DMS 273 (cell line): Measurements from ENCODE around the gene SEMA6A.

Experiments
- DNase-seq: peaks from one replicate; lab custom pipeline; 2025; ENCODE audit not compliant: unreplicated experiment; lab: John Stamatoyannopoulos, UW

The SEMA6A gene

DNA sequence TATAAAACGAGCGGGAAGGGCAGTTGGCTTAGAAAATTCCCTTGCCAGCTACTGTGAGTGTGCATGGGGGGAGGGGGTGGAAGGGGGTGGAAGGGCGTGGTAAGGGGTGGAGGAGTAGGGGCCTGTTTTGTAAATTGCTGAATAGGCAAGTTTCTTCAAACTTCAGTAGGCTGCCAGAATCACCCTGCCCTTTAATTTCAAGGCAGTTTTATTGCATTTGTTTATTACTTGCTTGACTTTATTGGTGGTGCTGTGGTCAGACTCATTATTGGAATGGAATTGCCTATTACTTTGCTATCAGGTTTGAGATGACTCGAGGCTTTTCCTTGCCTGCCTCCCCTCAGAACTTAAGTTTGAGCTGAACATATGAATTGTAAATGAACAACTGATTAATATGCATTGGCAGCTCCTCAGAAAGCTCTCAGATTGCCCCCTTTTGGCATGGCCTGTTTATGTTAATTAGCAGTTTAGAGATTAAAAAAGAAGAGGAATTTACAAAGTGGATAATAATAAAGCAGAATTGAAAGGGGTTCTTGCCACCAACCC is 76.0 kb downstream of the SEMA6A start:
- DNase-seq = peak; percentile 25

DNA sequence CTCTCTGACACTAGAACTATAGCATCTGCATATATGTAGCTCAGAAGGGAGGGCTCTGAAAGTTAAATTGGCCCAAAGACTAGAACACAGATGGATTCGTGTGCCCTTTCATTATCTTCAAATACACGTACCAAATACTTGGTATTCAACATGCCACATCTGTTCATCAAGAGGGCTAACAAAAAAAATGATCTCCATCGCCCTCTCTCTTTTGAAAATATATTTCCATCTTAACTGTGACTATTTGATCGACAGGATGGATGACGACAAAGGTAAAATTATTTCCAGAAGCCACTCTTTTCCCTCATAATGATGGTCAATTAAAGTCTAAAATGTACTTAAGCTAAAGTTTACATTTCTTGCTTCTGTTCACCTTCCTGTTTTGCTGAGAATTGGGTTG is 77.0 kb downstream of the SEMA6A start:
- DNase-seq = peak; percentile 53

DNA sequence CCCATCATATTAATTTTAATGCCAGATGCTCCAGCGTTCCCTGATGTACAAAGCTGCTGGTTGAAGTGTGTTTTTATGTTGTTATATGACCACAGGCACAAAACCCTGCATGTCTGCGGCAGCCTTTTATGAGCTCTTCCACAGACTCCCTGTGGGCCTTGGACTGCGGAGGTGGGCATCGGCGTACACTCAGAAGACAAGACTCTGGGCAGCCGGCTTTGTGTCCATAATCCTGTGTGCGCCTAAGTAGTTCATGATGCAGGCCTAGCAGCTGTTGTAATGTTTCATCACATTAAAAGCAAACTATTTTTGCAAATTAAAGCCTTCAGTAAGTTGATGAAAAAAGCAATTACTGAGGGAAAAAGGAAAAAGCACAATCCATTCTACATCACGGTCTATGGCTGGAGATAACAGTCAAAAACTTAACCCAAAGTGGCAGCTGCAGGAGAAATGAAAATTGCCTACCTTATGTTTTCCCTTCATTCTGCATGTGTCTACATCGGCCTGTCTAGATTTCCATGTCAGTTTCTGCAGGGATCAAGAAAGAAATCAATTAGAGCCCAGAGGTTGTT is 78.8 kb downstream of the SEMA6A start:
- DNase-seq = no peak

DNA sequence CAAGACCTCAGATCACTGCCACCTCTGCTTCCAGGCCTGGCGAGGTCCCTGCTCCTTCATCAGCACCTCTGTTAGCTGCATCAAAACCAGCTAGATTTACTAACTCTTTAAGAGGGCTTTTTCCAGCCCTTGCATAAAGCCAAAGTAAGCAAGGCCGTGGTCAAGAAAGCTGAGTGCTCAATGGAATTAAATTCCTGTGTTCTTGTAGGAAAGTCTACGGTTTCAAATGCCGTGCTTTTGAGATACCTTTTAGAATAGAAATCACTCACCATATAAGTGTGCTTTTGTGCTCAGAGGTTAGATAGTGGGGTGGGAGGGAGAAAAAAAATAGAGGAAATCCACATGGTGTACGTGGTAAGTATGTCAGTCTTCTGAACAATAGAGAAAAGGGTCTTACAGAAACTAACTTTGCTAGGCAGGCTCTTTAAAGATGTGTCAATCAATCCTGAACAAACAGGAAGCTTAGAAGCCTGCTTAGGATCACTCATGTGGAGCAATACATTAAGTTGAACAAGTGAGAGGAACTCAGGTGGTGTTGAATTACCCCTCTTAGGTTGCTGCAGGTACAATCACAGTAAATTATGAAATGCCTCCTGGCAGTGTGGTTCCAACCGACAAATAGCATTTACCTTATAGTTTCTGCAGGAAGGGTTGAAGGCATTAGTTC is 79.7 kb downstream of the SEMA6A start:
- DNase-seq = no peak

DNA sequence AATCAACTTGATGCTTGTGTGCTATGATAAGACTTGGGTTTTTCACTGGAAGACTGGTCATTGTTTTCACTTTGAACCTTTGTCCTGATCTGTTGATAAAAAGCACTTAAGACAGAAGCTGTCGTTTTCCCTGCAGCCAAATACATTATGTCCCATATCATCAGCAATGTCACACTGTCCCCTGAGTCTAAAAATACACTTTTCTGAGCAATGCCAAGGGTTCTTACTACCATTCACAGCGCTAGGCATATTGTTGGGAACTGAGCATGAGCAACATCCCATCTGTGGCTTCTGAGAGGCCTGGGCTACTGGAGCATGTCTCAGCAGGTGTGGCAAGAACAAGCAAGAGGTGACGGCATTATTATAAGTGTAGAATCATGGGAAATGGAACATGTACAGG is 81.8 kb downstream of the SEMA6A start:
- DNase-seq = no peak

DNA sequence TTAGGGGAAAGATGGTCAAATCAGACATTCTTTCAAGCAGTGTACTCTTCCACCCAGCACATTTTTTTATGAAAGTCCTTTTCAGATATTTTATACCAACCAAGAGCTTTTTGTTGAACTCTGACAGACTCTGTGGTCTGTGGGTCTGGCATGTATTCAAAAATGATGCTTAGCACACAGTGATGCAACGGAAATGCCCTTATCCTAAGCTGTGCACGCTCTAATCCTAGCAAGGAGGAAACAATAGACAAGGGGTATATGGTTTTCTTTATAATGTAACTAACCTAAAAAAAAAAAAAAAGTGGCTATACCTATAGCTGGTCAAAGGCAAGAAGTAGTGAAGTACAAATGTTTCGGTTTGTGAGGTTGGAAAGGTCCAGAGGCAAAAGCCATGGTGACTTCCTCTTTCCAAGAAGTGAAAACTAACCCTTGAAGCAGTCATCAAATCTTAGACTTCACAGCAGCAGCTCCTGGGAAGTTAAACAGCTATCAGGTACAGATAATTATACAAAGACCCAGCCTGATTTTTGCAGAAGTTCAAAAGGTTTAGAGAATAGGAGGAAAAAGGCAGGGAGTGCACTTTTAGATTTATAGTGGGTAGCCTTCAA is 82.5 kb downstream of the SEMA6A start:
- DNase-seq = no peak

DNA sequence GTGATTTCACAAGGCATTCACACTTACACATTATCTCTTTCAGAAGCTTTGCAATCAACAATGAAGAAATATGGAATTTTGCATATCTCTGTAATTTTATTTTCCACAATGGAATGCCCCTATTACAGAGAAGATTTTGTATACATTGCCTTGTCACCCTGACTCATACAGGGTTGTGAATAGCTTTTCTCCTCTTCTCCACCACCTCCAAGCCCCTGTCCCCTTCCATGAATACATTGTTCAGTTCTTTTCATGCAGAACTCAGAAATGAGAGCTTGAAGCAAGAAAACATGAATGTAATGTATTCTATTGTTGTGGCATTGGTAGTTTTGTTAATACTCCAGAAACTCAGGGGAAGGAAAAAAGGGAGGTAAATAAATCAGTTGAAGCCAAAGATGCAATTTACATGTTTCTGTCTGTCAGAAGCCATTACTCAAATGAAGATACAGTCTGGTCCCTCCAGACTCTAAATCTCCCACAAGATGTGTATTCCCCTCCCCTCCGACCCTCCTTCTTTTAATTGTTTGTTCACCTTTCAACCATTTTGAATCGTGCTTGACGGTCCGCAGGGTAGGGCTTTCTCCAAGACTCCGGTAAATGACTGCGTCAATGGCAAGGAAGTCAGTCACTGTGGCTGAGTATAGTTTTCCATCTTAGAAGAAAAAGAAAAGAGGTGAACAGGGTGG is 86.1 kb downstream of the SEMA6A start:
- no peak for DNase-seq

DNA sequence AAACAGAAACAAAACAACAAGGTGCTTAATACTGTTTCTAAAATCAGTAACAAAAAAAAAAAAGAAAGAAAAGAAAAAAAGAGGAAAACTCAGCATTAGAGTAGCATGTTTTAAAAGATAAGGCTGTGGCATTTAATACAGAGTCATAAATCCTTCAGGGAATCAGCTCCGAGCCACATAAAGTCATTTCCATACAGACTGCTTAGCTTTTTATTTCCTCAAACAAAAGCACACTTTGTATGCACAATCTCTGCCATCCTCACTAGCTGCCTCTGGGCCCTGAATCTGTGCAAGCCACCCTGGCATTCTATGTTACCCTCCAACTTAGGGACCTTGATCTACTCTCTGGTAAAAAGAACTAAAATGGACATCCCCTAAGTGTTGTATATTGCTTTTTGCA is 87.6 kb downstream of the SEMA6A start:
- DNase-seq = no peak

DNA sequence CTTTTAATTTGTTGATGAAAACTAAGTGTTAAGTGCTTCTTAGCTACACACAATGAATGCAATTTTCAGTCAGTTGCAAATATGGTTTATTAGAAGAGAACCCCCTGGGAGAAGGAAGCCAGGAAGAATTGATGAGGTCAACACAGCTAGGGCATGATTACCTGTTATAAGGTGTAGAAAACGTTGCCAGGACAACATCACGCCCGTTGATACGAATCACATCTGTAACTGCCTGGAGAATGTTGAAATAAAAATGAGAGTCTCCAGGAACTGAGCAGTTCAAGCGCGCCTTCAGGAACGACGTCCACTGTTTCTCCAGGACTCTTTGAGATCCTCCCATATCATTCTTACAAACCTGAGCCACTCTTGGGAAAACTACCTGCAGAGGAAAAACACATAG is 88.0 kb downstream of the SEMA6A start:
- no peak for DNase-seq

DNA sequence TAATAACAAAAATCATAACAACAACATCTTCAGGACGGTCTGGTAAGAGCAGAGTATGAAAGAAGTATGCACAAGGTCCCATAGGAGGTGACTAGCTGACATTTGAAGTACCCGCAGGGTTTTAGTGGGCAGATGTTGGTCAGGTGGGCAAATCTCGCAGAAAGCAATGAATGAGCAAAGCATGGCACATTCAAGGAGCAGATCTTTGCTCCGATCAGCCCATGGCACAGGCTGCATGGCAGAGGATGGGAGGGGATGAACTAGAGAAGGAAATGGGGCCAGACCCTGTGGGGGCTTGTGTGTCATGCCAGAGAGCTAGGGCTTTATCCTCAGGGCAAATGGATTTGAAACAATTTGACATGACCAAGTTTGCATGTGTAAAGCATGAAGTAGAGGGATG is 90.0 kb downstream of the SEMA6A start:
- no peak for DNase-seq

DNA sequence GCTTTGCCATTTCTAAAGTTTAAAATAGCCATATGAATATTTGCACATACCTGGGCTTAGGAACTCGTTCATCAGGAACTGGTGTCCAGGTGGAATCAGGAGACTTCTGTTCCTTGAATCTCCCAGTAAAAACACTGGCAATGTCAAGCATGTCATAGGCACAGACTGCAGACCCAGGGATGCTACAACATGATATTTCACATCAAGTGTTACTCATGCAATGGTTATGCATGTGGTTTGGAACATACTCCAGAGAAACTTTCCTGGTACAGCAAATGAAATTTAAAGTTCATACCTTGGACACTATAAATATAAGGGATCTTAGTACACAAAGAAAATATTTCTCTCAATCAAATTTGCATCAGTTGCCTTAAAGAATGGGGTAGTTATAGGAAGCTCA is 92.2 kb downstream of the SEMA6A start:
- DNase-seq = no peak

DNA sequence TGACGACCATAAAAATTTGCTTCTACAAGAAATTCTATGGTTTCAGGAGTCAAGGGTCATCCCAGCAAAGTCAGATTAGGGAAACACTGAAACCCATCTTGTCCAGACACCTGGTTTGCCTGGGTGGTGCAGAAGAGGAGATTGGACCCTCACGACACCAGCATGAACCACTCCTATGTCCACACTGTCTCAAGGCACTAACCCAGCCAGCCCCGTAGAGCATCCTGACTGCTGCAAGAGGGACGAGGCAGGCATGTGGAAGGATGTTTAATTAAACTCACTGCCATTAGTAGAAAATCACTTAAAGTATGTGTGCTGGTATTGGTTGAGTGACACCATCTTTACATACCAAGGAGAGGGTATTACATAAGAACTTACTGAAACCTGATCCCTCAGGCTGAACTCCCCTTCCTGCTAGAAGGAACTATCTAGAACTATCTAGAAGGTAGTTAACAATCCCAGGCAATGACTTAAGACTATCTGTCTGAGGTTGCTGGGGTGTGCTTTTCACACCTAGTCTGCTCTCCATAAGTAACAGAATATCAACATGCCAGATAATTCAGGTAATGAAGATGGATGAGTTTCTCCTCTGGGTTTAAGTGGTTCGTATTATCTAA is 93.6 kb downstream of the SEMA6A start:
- no peak for DNase-seq

DNA sequence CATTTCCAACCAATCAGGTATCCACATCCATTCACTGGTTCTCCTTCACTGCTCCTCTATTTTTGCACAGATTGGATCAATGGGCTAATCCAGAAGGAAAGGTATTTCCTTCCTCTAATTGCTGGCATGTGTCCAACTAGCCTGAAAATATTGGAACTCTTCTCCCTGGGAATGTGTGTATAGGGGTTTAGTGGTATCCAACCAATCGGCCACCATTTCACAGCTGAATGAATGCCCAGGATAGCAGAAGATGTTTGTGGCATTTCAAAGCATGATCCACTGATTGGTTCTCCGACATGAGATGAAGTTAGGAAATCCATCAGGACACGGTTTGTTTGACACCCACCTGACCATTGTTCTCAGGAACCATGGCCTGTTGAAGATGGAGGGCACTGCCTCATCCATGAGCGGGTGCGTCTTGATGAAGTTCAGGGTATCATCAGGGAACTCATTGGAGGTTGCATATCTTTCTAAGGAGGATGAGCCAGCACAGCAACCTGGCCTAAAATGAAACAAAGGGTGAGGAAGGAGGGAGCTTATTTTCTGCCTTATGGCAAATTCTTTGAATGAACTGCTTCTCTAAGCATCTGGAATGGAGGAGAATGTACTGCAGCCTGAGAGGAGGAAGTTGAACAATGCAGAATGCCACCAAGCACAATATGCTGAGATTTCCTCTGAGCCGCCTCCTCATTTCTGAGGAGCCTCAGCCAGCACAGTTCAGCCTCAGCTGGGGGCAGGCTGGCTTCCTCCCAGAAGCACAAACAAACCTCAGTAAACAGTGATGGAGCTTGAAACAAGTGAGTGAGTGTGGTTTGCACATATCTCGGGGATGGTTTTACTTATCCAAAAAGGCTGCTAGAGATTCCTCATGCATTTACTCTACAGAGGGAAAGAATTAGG is 94.6 kb downstream of the SEMA6A start:
- DNase-seq = no peak

DNA sequence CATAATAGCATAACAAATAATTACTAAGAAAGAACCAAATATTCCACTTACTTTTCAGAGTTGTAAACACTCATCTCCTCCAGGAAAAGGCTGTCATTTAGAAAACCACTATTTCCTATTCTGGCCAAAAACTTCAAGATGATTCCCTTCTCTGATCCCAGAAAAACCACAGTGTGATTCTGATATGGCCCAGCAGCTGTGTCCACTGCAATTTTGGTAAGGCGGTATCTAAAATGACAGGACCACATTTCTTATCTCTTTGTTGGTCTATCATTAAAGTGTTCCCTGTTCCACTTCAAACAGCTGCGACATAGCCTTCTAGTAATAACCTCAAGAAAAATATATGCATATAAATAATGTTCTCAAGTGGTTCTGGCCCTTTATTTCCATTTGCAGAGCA is 96.1 kb downstream of the SEMA6A start:
- no peak for DNase-seq

DNA sequence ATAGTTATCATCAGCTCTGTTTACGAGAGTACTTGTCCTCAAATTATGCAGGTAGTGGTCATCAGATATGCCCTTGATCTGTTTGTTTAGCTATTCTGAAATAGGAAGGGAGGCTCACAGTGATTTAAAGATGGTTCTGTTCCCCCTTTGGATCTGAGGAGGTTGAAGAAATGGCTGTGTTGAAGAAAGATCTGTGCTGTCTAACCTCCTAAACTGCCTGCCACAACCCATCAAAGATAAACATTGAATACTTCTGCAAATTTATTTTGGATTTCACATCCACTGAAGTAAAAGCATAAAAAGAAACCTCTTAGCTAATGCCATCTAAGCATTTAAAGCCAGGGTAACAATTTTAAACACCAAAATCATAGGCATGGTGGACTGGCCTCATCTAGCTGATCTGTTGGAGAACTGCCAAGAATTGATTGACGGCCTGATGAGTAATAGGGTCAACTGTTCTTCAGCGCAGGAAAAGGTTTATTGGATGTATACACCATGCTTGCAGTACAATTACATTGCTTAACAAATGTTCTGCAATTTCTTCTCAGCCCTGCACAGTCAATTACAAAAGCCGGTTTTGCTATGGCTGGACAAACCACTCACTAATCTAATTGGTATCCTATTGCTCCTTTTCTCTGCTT is 97.6 kb downstream of the SEMA6A start:
- DNase-seq = no peak

DNA sequence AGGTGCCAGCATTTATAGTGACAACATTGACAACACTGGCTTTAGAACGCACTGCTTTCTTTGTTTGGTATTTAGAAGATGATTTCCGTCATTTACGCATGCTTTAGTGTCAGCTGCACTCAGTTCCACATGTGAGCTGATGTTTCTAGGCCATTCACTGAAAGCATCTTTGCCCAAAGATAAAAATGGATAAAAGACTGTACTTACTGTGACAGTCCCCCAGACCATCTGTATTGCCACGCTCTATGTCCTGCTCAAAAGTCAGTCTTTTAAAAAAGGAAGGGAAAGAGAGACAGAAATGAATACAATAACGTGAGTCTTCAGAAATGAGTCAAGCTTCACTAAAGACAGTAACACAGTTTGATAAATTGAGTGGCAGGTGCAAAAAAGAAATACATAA is 99.3 kb downstream of the SEMA6A start:
- DNase-seq = no peak

DNA sequence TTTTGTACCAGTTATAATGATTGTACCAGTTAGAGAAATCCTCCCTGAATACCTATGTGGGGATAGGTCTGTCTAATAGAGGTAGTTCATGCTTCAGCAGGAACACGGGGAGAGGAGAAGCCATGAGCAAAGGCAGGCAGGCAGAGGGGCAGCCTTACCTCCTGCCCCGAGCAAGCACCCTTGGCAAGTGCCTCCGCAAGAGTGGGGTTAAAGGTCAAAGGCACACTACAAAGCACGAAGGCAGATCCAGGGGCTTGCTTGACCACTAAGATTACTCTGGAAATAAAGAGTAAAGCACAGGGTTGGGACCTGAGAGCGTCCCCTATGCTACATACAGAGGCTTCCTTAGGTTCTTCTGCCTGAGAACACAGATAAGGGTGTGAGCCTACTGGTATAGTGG is 100.9 kb downstream of the SEMA6A start:
- DNase-seq = no peak

DNA sequence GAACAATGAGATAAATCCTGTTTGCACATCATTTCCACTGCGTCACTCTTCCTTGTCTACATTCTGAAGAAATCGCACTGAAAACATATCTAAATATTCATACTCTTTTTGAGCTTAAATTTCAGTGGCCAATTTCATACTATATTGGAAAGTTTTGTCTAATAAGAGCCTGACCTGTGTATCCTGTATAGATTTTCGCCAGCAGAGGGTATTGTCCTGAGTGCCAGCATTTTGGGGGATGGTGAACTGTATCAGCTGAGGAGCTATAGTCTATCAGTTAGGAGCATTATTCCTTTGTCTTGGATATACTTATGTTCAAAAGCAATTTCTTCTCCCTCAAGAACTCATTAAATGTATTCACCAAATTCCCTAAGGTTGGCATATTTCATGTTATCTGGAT is 102.3 kb downstream of the SEMA6A start:
- DNase-seq = peak; percentile 15

DNA sequence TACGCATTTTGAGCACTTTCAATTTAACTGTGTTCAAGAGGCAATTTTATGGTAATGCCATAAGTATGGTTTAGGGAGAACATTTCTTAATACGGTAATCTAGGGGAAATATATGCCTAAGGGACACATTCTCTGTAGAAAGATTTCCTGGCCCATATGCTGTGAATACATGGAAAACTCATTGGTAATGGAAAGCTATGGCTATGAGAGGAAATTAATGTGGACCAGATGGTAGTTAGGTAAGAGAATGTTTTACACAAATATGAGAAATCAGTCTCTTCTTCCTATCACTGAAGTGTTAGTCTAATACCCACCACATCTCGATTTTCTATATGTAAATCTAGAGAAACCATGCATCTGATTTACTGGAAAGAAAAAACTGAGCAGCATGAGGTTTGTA is 105.0 kb downstream of the SEMA6A start:
- peak; percentile 34 for DNase-seq

DNA sequence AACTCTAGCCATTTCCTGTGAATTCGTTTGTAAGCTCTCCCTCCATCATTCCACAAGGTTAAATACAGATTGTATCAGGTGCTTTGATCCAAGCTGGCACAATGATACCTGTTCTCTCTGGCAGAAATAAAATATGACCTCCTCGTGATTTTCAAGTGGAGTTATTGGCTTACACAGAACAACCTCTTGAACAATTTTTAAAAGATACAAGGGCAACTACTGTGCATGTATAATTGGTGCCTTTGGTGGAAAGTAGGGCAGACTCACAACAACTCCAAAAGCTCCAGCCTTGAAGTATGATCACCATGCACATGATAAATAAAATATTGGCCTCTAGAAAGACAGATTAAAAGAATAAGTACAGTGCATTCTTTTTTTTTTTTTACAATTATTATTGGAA is 106.0 kb downstream of the SEMA6A start:
- no peak for DNase-seq
